ENCODE measurements around the gene NACC2. TPM values are rescaled to one million over a fixed set of nuclear protein-coding genes. Genes with fewer than 3 reads are reported as not detected.

The NACC2 gene
- total and polyA plus RNA-seq, 9 of the 15 experiments (the other 6 are each of a cell fraction or from before 2014, with no cell fraction given): 0.70 to 25.1 (median 5.6) TPM

GRCh38 chr9:135978642-135979546 lies 116.2 kb downstream of the NACC2 start:
- BruUV-seq (replicated peaks): no TSS peak
- H2AFZ ChIP-seq (ENCODE audit: low read depth, low read length): no peak overlapping the region
- H3K9me3 ChIP-seq (replicated peaks; ENCODE audit: control insufficient read depth, insufficient read depth, low read depth, low read length): no peaks in the 10 kb centered on the region
- H3K9me1 ChIP-seq (ENCODE audit: control insufficient read depth, insufficient read depth, low read length): no peaks in the 10 kb centered on the region
- CTCF ChIA-PET (ENCODE audit: low intra/inter-chr PET ratio): no interaction called here
- no peak overlapping the region for H3K4me2 ChIP-seq (ENCODE audit: insufficient read depth, low read length)
- POLR2A ChIA-PET: no interaction called here
- in situ Hi-C loops (cut with MboI) (no loop called here), intact Hi-C loops (cut with micrococcal nuclease) (no loop called here)
- H3K27me3 ChIP-seq (ENCODE audit: control insufficient read depth in 2 of 2, insufficient read depth in 2 of 2, low read length in 2 of 2): peaks cover 25 to 64% of the 10 kb centered on the region in 2 experiments; a peak in 4 of 5 replicates
- H3K79me2 ChIP-seq (ENCODE audit: control insufficient read depth, insufficient read depth, low read length): no peaks in the 10 kb centered on the region
- H3K9ac ChIP-seq (ENCODE audit: insufficient read depth in 1 of 2, low read depth in 2 of 2, low read length in 2 of 2): no peak overlapping the region; a peak in 1 of 4 replicates
- WGBS (ENCODE audit: insufficient coverage, low coverage, missing lambda C conversion rate): 6% methylated on average over 19 of the region's 20 CpGs
- no peak for FAIRE-seq
- H3K4me3 ChIP-seq: no peak overlapping the region
- peaks cover 5 to 46% of the 10 kb centered on the region in 2 experiments; a peak in 4 of 5 replicates for H3K4me1 ChIP-seq (replicated peaks in 1 of 2; ENCODE audit: control insufficient read depth in 2 of 2, insufficient read depth in 2 of 2, low read length in 2 of 2)
- H3K27ac ChIP-seq (ENCODE audit: extremely low read depth, low read depth, low read length): no peak overlapping the region
- H4K20me1 ChIP-seq (replicated peaks; ENCODE audit: control insufficient read depth, insufficient read depth, low read length): peaks cover 8% of the 10 kb centered on the region; the same call in 1 of the 2 replicates
- DNase-seq (ENCODE audit: extremely low read depth in 1 of 4, low spot score in 3 of 4): no peak
- no peak for ATAC-seq
- no peaks in the 10 kb centered on the region for H3K36me3 ChIP-seq (ENCODE audit: control insufficient read depth, insufficient read depth, low read length)
- TF ChIP-seq ILK (tag; IDR thresholded peaks at IDR 0.05; ENCODE audit: borderline replicate concordance, low read depth) (no peak), L3MBTL2 (IDR thresholded peaks at IDR 0.05) (no peak), TCFL5 (CRISPR knock-in tag; conservative IDR thresholded peaks at IDR 0.05) (no peak), HNRNPLL (IDR thresholded peaks at IDR 0.05; ENCODE audit: low read depth, low read length, poor library complexity, severe bottlenecking) (no peak), NBN (IDR thresholded peaks at IDR 0.05; ENCODE audit: low read depth) (no peak), SFPQ (IDR thresholded peaks at IDR 0.05; ENCODE audit: low read depth, low read length) (no peak), ARNT (IDR thresholded peaks at IDR 0.05) (no peak), MED1 (CRISPR knock-in tag; IDR thresholded peaks at IDR 0.05; ENCODE audit: borderline replicate concordance) (no peak), NONO (IDR thresholded peaks at IDR 0.05; ENCODE audit: low read depth in 2 of 2, low read length in 1 of 2) (no peak), RBBP5 (IDR thresholded peaks at IDR 0.05; ENCODE audit: borderline replicate concordance, insufficient read depth, low read length, poor library complexity, severe bottlenecking) (no peak), ZNF184 (CRISPR knock-in tag; IDR thresholded peaks at IDR 0.05) (no peak), ZNF134 (CRISPR knock-in tag; conservative IDR thresholded peaks at IDR 0.05) (no peak), MEIS2 (IDR thresholded peaks at IDR 0.05; ENCODE audit: partially characterized antibody) (no peak), PTRF (tag; IDR thresholded peaks at IDR 0.05) (no peak), STAT5A (IDR thresholded peaks at IDR 0.05; ENCODE audit: borderline replicate concordance, low read length) (no peak)
- TF ChIP-seq, protein P1, sequence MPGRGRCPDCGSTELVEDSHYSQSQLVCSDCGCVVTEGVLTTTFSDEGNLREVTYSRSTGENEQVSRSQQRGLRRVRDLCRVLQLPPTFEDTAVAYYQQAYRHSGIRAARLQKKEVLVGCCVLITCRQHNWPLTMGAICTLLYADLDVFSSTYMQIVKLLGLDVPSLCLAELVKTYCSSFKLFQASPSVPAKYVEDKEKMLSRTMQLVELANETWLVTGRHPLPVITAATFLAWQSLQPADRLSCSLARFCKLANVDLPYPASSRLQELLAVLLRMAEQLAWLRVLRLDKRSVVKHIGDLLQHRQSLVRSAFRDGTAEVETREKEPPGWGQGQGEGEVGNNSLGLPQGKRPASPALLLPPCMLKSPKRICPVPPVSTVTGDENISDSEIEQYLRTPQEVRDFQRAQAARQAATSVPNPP (IDR thresholded peaks at IDR 0.05; ENCODE audit: borderline replicate concordance, insufficient read depth, insufficient read length): no peak
- TF ChIP-seq, protein P2, sequence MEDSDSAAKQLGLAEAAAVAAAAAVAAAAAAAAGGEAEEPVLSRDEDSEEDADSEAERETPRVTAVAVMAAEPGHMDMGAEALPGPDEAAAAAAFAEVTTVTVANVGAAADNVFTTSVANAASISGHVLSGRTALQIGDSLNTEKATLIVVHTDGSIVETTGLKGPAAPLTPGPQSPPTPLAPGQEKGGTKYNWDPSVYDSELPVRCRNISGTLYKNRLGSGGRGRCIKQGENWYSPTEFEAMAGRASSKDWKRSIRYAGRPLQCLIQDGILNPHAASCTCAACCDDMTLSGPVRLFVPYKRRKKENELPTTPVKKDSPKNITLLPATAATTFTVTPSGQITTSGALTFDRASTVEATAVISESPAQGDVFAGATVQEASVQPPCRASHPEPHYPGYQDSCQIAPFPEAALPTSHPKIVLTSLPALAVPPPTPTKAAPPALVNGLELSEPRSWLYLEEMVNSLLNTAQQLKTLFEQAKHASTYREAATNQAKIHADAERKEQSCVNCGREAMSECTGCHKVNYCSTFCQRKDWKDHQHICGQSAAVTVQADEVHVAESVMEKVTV (CRISPR knock-in tag; IDR thresholded peaks at IDR 0.05): no peak

Measured in K562 (cell line).